ENCODE data around the gene SLC25A26. TPM values are rescaled to one million over a fixed set of nuclear protein-coding genes. Genes with fewer than 3 reads are reported as not detected.

SLC25A26 gene
- polyA plus RNA-seq, 1 donor (not counting 4 experiments of a cell fraction or from before 2014, with no cell fraction given), result 25.2 TPM

GRCh38 chr3:66255865-66256264, 35.1 kb downstream of the SLC25A26 start:
- Histone ChIP-seq H4K20me1 (ENCODE audit: control insufficient read depth, extremely low read depth, insufficient read depth, low read length) (peaks cover 3% of the 10 kb centered on the region), H3K9ac (ENCODE audit: control insufficient read depth, extremely low read depth, insufficient read depth, low read length) (no peak overlapping the region), H3K36me3 (ENCODE audit: control insufficient read depth in 2 of 2, extremely low read depth in 1 of 2, insufficient read depth in 2 of 2, low read length in 2 of 2) (no peaks in the 10 kb centered on the region), H3K4me3 (ENCODE audit: control insufficient read depth in 2 of 3, extremely low read depth in 1 of 3, insufficient read depth in 2 of 3, low read depth in 1 of 3, low read length in 3 of 3) (no peak overlapping the region), H3K9me1 (ENCODE audit: control insufficient read depth, extremely low read depth, insufficient read depth, low read length) (no peaks in the 10 kb centered on the region), H3K4me1 (ENCODE audit: control insufficient read depth, extremely low read depth, insufficient read depth, low read length) (no peaks in the 10 kb centered on the region), H3K4me2 (ENCODE audit: control insufficient read depth, extremely low read depth, insufficient read depth, low read depth, low read length) (no peak overlapping the region), H3K79me2 (ENCODE audit: control insufficient read depth, insufficient read depth, low read length) (no peaks in the 10 kb centered on the region), H3K27me3 (ENCODE audit: control insufficient read depth, extremely low read depth, insufficient read depth, low read length) (no peaks in the 10 kb centered on the region), H3K9me3 (ENCODE audit: control insufficient read depth, low read depth, low read length) (no peaks in the 10 kb centered on the region), H2AFZ (ENCODE audit: control insufficient read depth, low read length) (no peak overlapping the region), H3K27ac (ENCODE audit: control insufficient read depth, insufficient read depth, low read length) (no peak overlapping the region)
- FAIRE-seq (no peak), DNase-seq (ENCODE audit: low read depth, low spot score) (no peak)
- dilution Hi-C loops (cut with MboI; ENCODE audit: extremely low pct_ligation_motif_present, low sequenced_read_pairs), result no loop called here
- TF ChIP-seq EZH2 (IDR thresholded peaks at IDR 0.05; ENCODE audit: low read length), result no peak
- TF ChIP-seq, protein P1, sequence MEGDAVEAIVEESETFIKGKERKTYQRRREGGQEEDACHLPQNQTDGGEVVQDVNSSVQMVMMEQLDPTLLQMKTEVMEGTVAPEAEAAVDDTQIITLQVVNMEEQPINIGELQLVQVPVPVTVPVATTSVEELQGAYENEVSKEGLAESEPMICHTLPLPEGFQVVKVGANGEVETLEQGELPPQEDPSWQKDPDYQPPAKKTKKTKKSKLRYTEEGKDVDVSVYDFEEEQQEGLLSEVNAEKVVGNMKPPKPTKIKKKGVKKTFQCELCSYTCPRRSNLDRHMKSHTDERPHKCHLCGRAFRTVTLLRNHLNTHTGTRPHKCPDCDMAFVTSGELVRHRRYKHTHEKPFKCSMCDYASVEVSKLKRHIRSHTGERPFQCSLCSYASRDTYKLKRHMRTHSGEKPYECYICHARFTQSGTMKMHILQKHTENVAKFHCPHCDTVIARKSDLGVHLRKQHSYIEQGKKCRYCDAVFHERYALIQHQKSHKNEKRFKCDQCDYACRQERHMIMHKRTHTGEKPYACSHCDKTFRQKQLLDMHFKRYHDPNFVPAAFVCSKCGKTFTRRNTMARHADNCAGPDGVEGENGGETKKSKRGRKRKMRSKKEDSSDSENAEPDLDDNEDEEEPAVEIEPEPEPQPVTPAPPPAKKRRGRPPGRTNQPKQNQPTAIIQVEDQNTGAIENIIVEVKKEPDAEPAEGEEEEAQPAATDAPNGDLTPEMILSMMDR (optimal IDR thresholded peaks at IDR 0.05 in 1 of 3, IDR thresholded peaks at IDR 0.05 in 1 of 3, conservative IDR thresholded peaks at IDR 0.05 in 1 of 3; ENCODE audit: extremely low read depth in 1 of 3, insufficient read depth in 2 of 3, low read length in 3 of 3), result no peak

DNA sequence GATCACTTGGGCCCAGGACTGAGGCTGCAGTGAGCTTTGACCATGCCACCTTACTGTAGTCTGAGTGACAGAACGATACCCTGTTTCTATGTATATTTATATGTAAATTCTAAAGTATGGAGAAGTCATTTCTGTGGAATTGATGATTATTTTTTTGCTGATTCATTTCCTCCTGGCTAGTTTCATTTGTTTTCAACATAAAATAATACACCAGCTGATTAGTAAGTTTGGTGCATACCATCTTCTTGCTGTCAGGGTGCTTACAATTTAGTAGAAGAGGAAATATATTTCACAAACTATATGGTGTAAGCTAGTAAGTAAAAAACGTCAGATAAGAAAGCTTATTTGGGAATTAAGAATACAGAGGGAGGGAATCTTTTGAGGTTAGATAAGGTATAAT, 36.0 kb downstream of the SLC25A26 start:
- H3K9me3 ChIP-seq (ENCODE audit: control insufficient read depth, low read depth, low read length), result no peaks in the 10 kb centered on the region
- FAIRE-seq (no peak), DNase-seq (ENCODE audit: low read depth, low spot score) (no peak)
- H3K4me1 ChIP-seq (ENCODE audit: control insufficient read depth, extremely low read depth, insufficient read depth, low read length), result no peaks in the 10 kb centered on the region
- H3K36me3 ChIP-seq (ENCODE audit: control insufficient read depth in 2 of 2, extremely low read depth in 1 of 2, insufficient read depth in 2 of 2, low read length in 2 of 2), result no peaks in the 10 kb centered on the region
- H3K9ac ChIP-seq (ENCODE audit: control insufficient read depth, extremely low read depth, insufficient read depth, low read length), result no peak overlapping the region
- peaks cover 7% of the 10 kb centered on the region for H4K20me1 ChIP-seq (ENCODE audit: control insufficient read depth, extremely low read depth, insufficient read depth, low read length)
- H3K4me2 ChIP-seq (ENCODE audit: control insufficient read depth, extremely low read depth, insufficient read depth, low read depth, low read length), result no peak overlapping the region
- no peaks in the 10 kb centered on the region for H3K27me3 ChIP-seq (ENCODE audit: control insufficient read depth, extremely low read depth, insufficient read depth, low read length)
- H2AFZ ChIP-seq (ENCODE audit: control insufficient read depth, low read length), result no peak overlapping the region
- no peak overlapping the region for H3K4me3 ChIP-seq (ENCODE audit: control insufficient read depth in 2 of 3, extremely low read depth in 1 of 3, insufficient read depth in 2 of 3, low read depth in 1 of 3, low read length in 3 of 3)
- H3K9me1 ChIP-seq (ENCODE audit: control insufficient read depth, extremely low read depth, insufficient read depth, low read length), result no peaks in the 10 kb centered on the region
- no peak overlapping the region for H3K27ac ChIP-seq (ENCODE audit: control insufficient read depth, insufficient read depth, low read length)
- no peaks in the 10 kb centered on the region for H3K79me2 ChIP-seq (ENCODE audit: control insufficient read depth, insufficient read depth, low read length)
- no peak for TF ChIP-seq EZH2 (IDR thresholded peaks at IDR 0.05; ENCODE audit: low read length)
- TF ChIP-seq, protein P1 (optimal IDR thresholded peaks at IDR 0.05 in 1 of 3, IDR thresholded peaks at IDR 0.05 in 1 of 3, conservative IDR thresholded peaks at IDR 0.05 in 1 of 3; ENCODE audit: extremely low read depth in 1 of 3, insufficient read depth in 2 of 3, low read length in 3 of 3), result no peak
- dilution Hi-C loops (cut with MboI; ENCODE audit: extremely low pct_ligation_motif_present, low sequenced_read_pairs), result no loop called here
